Measurements from ENCODE around the gene EXOC4. TPM values are rescaled to one million over a fixed set of nuclear protein-coding genes. Genes with fewer than 3 reads are reported as not detected.

The EXOC4 gene
- total RNA-seq, 1 experiment from 2014 or later: 71.0 TPM

DNA sequence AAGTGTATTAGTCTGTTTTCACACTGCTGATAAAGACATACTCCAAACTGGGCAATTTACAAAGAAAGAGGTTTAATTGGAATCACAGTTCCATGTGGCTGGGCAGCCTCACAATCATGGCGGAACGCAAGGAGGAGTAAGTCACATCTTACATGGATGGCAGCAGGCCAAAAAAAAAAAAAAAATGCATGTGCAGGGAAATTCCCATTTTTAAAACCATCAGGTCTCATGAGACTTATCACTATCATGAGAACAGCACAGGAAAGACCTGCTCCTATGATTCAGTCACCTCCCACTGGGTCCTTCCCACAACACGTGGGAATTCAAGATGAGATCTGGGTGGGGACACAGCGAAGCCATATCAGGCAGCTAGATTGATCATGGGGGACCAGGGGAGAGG, 136.8 kb downstream of the EXOC4 start:
- TF ChIP-seq, protein P1, sequence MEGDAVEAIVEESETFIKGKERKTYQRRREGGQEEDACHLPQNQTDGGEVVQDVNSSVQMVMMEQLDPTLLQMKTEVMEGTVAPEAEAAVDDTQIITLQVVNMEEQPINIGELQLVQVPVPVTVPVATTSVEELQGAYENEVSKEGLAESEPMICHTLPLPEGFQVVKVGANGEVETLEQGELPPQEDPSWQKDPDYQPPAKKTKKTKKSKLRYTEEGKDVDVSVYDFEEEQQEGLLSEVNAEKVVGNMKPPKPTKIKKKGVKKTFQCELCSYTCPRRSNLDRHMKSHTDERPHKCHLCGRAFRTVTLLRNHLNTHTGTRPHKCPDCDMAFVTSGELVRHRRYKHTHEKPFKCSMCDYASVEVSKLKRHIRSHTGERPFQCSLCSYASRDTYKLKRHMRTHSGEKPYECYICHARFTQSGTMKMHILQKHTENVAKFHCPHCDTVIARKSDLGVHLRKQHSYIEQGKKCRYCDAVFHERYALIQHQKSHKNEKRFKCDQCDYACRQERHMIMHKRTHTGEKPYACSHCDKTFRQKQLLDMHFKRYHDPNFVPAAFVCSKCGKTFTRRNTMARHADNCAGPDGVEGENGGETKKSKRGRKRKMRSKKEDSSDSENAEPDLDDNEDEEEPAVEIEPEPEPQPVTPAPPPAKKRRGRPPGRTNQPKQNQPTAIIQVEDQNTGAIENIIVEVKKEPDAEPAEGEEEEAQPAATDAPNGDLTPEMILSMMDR (IDR thresholded peaks at IDR 0.05): no peak
- no peak for TF ChIP-seq TCF7L2 (IDR thresholded peaks at IDR 0.05; ENCODE audit: low read depth, low read length)
- TF ChIP-seq SIN3A (IDR thresholded peaks at IDR 0.05; ENCODE audit: borderline replicate concordance, insufficient read depth, low read depth, low read length): no peak
- TF ChIP-seq, protein P2, sequence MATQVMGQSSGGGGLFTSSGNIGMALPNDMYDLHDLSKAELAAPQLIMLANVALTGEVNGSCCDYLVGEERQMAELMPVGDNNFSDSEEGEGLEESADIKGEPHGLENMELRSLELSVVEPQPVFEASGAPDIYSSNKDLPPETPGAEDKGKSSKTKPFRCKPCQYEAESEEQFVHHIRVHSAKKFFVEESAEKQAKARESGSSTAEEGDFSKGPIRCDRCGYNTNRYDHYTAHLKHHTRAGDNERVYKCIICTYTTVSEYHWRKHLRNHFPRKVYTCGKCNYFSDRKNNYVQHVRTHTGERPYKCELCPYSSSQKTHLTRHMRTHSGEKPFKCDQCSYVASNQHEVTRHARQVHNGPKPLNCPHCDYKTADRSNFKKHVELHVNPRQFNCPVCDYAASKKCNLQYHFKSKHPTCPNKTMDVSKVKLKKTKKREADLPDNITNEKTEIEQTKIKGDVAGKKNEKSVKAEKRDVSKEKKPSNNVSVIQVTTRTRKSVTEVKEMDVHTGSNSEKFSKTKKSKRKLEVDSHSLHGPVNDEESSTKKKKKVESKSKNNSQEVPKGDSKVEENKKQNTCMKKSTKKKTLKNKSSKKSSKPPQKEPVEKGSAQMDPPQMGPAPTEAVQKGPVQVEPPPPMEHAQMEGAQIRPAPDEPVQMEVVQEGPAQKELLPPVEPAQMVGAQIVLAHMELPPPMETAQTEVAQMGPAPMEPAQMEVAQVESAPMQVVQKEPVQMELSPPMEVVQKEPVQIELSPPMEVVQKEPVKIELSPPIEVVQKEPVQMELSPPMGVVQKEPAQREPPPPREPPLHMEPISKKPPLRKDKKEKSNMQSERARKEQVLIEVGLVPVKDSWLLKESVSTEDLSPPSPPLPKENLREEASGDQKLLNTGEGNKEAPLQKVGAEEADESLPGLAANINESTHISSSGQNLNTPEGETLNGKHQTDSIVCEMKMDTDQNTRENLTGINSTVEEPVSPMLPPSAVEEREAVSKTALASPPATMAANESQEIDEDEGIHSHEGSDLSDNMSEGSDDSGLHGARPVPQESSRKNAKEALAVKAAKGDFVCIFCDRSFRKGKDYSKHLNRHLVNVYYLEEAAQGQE (IDR thresholded peaks at IDR 0.05; ENCODE audit: insufficient read depth in 1 of 2, low read depth in 2 of 2, low read length in 1 of 2): no peak
- TF ChIP-seq POLR2AphosphoS5 (IDR thresholded peaks at IDR 0.05; ENCODE audit: low read depth, low read length): no peak
- DNase-seq (ENCODE audit: low read depth, low spot score) (no peak), ATAC-seq (no peak)
- POLR2A ChIA-PET: no interaction called here
- no peak overlapping the region for H3K4me3 ChIP-seq (ENCODE audit: low read depth in 2 of 2, low read length in 2 of 2)
- H3K36me3 ChIP-seq (ENCODE audit: control insufficient read depth, insufficient read depth, low read length): no peaks in the 10 kb centered on the region
- BruUV-seq (replicated peaks): no TSS peak
- no peaks in the 10 kb centered on the region for H3K27me3 ChIP-seq (ENCODE audit: control insufficient read depth, insufficient read depth, low read length)
- no peaks in the 10 kb centered on the region for H3K9me3 ChIP-seq (ENCODE audit: control insufficient read depth, insufficient read depth, low read depth, low read length)
- CTCF ChIA-PET: no interaction called here
- H3K27ac ChIP-seq (ENCODE audit: low read length): no peak overlapping the region
- in situ Hi-C loops (cut with HindIII; ENCODE audit: low pct_unique_long_range_greater_than_20kb, low sequenced_read_pairs) (no loop called here), intact Hi-C loops (cut with micrococcal nuclease; ENCODE audit: unreplicated experiment) (no loop called here)
- no peaks in the 10 kb centered on the region for H3K4me1 ChIP-seq (ENCODE audit: control insufficient read depth, insufficient read depth, low read length)

DNA sequence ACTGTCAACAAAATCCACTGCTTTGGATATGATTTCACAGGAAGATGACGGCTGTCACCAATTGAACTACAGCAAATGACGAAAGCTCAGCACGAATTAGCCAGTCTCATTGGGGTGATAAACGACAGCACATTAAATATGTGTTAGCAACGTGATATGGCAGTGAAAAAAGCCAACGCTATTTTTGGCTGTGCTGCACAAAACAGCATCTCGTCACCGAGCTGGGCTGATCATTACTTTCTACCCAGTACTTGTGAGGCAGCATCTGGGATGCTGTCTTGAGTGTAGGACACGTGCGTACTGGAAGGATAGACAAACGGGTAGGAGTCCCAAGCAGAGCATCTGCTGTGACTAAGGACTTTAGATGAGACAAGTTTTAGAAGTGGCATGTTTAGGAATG, 138.3 kb downstream of the EXOC4 start:
- ChIA-PET CTCF (interaction anchor here (0.6 kb wide), 1 partner anchor 202 kb away, joined by 3 read pairs; no protein-coding TSS in a partner anchor), POLR2A (no interaction called here)
- Histone ChIP-seq H3K27me3 (ENCODE audit: control insufficient read depth, insufficient read depth, low read length) (no peaks in the 10 kb centered on the region), H3K36me3 (ENCODE audit: control insufficient read depth, insufficient read depth, low read length) (no peaks in the 10 kb centered on the region), H3K27ac (ENCODE audit: low read length) (no peak overlapping the region), H3K9me3 (ENCODE audit: control insufficient read depth, insufficient read depth, low read depth, low read length) (no peaks in the 10 kb centered on the region), H3K4me3 (ENCODE audit: low read depth in 2 of 2, low read length in 2 of 2) (no peak overlapping the region), H3K4me1 (ENCODE audit: control insufficient read depth, insufficient read depth, low read length) (no peaks in the 10 kb centered on the region)
- DNase-seq (ENCODE audit: low read depth, low spot score) (no peak), ATAC-seq (no peak)
- in situ Hi-C loops (cut with HindIII; ENCODE audit: low pct_unique_long_range_greater_than_20kb, low sequenced_read_pairs) (no loop called here), intact Hi-C loops (cut with micrococcal nuclease; ENCODE audit: unreplicated experiment) (no loop called here)
- BruUV-seq (replicated peaks): no TSS peak
- TF ChIP-seq TCF7L2 (IDR thresholded peaks at IDR 0.05; ENCODE audit: low read depth, low read length) (no peak), SIN3A (IDR thresholded peaks at IDR 0.05; ENCODE audit: borderline replicate concordance, insufficient read depth, low read depth, low read length) (no peak)
- TF ChIP-seq, protein P1 (IDR thresholded peaks at IDR 0.05): no peak

All from Panc1 (cell line).